Activated CD4-positive, alpha-beta memory T cell treated with anti-CD3 and anti-CD28 coated beads for 36 hours (primary cell): Measurements from ENCODE around the gene ENO2. TPM values are rescaled to one million over a fixed set of nuclear protein-coding genes. Genes with fewer than 3 reads are reported as not detected.
A peak's percentile ranks its signal among the peaks of the same experiment; 100 is the strongest.
"Not testable (repeated sequence)": the region's sequence is repeated elsewhere in the genome, so short reads cannot be mapped to it uniquely, and the experiment has no call there.

Experiments used
- CTCF ChIA-PET: fragments of 350-600 bp; sonication (Branson Sonifier 250); formaldehyde crosslinking; loops from one replicate; lab custom pipeline; 2021; ENCODE audit warnings: antibody characterized with exemption, inconsistent platforms; lab: Charles Lee
- POLR2A ChIA-PET: fragments of 350-600 bp; sonication (Branson Sonifier 250); formaldehyde crosslinking; loops from one replicate; lab custom pipeline; 2021; ENCODE audit warnings: antibody characterized with exemption; lab: Charles Lee
- DNase-seq: peaks from one replicate; pipeline ENCODE4 v3.0.0-alpha.2; 2020
- H3K27ac Mint-ChIP-seq: one replicate; pipeline ENCODE4 v1.8.0; 2021; ENCODE audit warnings: mixed read lengths
- H3K27me3 Mint-ChIP-seq: one replicate; pipeline ENCODE4 v1.8.0; 2021; ENCODE audit warnings: mixed read lengths
- H3K36me3 Mint-ChIP-seq: one replicate; pipeline ENCODE4 v1.8.0; 2021; ENCODE audit warnings: mixed read lengths
- H3K4me1 Mint-ChIP-seq: one replicate; pipeline ENCODE4 v1.8.0; 2021; ENCODE audit warnings: low read depth, mixed read lengths
- H3K4me3 Mint-ChIP-seq: one replicate; pipeline ENCODE4 v1.8.0; 2021; ENCODE audit warnings: mild to moderate bottlenecking, mixed read lengths
- H3K9me3 Mint-ChIP-seq: one replicate; pipeline ENCODE4 v1.8.0; 2021; ENCODE audit warnings: mixed read lengths
- intact Hi-C: fragments of 100-400 bp; cut with micrococcal nuclease; formaldehyde crosslinking; loops from one replicate; pipeline ENCODE4 v1.15.1; 2023
- total RNA-seq, 2 experiments: library from RNA; stranded (reverse); gene quantifications; one replicate each; pipeline ENCODE4 v1.2.3, GENCODE V29; 2021

Gene ENO2
- total RNA-seq, 2 experiments from 2014 or later = 185 to 193 TPM

GRCh38 chr12:6899837-6900519 is 14.4 kb upstream of the ENO2 start:
- DNase-seq = peak; percentile 47
- intact Hi-C loops = no loop called here
- H3K27ac Mint-ChIP-seq = no peak overlapping the region

GRCh38 chr12:6902448-6902847 is 11.9 kb upstream of the ENO2 start:
- Mint-ChIP-seq H3K27ac (no peak overlapping the region), H3K4me1 (peaks cover 7% of the 10 kb centered on the region), H3K9me3 (no peaks in the 10 kb centered on the region), H3K36me3 (no peaks in the 10 kb centered on the region), H3K27me3 (no peaks in the 10 kb centered on the region), H3K4me3 (no peak overlapping the region)
- ChIA-PET POLR2A (interaction anchor here (1.0 kb wide), 1 partner anchor 34 kb away, joined by 3 read pairs; no protein-coding TSS in a partner anchor), CTCF (interaction anchor here (1.2 to 3.3 kb wide), 2 partner anchors 11 to 21 kb away, joined by 3 to 24 read pairs; no protein-coding TSS in a partner anchor)
- intact Hi-C loops = no loop called here
- DNase-seq = no peak

More at GRCh38 chr12:6899837-6900519, 14.4 kb upstream of the ENO2 start:
- H3K4me1 Mint-ChIP-seq = peaks cover 7% of the 10 kb centered on the region
- H3K36me3 Mint-ChIP-seq = no peaks in the 10 kb centered on the region
- no peak overlapping the region for H3K4me3 Mint-ChIP-seq
- no peaks in the 10 kb centered on the region for H3K27me3 Mint-ChIP-seq
- H3K9me3 Mint-ChIP-seq = no peaks in the 10 kb centered on the region
- ChIA-PET POLR2A (interaction anchor here (0.7 kb wide), 1 partner anchor 27 kb away, joined by 3 read pairs; the partner anchor contains the start of gene SPSB2), CTCF (interaction anchor here (0.6 to 1.5 kb wide), 4 partner anchors 9 to 119 kb away, joined by 4 to 7 read pairs (median 5); no protein-coding TSS in a partner anchor)

GRCh38 chr12:6903722-6904121 is 10.7 kb upstream of the ENO2 start:
- intact Hi-C loops = loop anchor here (1.0 to 2.0 kb wide), 4 partner anchors 12 to 51 kb away; partner anchors contain the start of genes SPSB2 and USP5
- H3K4me3 Mint-ChIP-seq = no peak overlapping the region
- H3K4me1 Mint-ChIP-seq = peaks cover 7% of the 10 kb centered on the region
- POLR2A ChIA-PET = interaction anchor here (0.7 to 2.1 kb wide), 3 partner anchors 10 to 36 kb away, joined by 3 to 11 read pairs (median 5); partner anchors contain the start of gene ENO2
- no peaks in the 10 kb centered on the region for H3K27me3 Mint-ChIP-seq
- no peak for DNase-seq
- no peaks in the 10 kb centered on the region for H3K9me3 Mint-ChIP-seq
- no peaks in the 10 kb centered on the region for H3K36me3 Mint-ChIP-seq
- CTCF ChIA-PET = interaction anchor here (3.3 kb wide), 1 partner anchor 12 kb away, joined by 24 read pairs; no protein-coding TSS in a partner anchor
- no peak overlapping the region for H3K27ac Mint-ChIP-seq

GRCh38 chr12:6904280-6905276 is 9.8 kb upstream of the ENO2 start, which contains the start of gene LRRC23:
Gene LRRC23, plus strand, starts transcription at chr12:6904822. Its CDS starts 812 bp downstream, at chr12:6905634.
- intact Hi-C loops = loop anchor here (1.0 to 2.0 kb wide), 4 partner anchors 13 to 52 kb away; partner anchors contain the start of genes SPSB2 and USP5
- H3K9me3 Mint-ChIP-seq = no peaks in the 10 kb centered on the region

GRCh38 chr12:6905414-6906040 is 8.9 kb upstream of the ENO2 start:
- H3K4me3 Mint-ChIP-seq = no peak overlapping the region
- H3K36me3 Mint-ChIP-seq = no peaks in the 10 kb centered on the region
- H3K27me3 Mint-ChIP-seq = no peaks in the 10 kb centered on the region
- no peaks in the 10 kb centered on the region for H3K9me3 Mint-ChIP-seq
- ChIA-PET CTCF (interaction anchor here (0.6 to 5.2 kb wide), 8 partner anchors 14 to 182 kb away, joined by 3 to 31 read pairs (median 3); partner anchors contain the start of genes C12orf57, COPS7A, MLF2 and RNU7-1), POLR2A (interaction anchor here (0.6 to 2.1 kb wide), 4 partner anchors 8 to 1031 kb away, joined by 3 to 11 read pairs (median 4); partner anchors contain the start of gene ENO2)
- H3K4me1 Mint-ChIP-seq = no peaks in the 10 kb centered on the region
- H3K27ac Mint-ChIP-seq = no peak overlapping the region
- intact Hi-C loops = loop anchor here (2.0 kb wide), 1 partner anchor 31 kb away; no protein-coding TSS in a partner anchor
- no peak for DNase-seq

More at GRCh38 chr12:6904280-6905276, 9.8 kb upstream of the ENO2 start, which contains the start of gene LRRC23:
- Mint-ChIP-seq H3K27me3 (no peaks in the 10 kb centered on the region), H3K4me1 (peaks cover 5% of the 10 kb centered on the region), H3K27ac (no peak within 1 kb of the TSS), H3K4me3 (no peak within 1 kb of the TSS), H3K36me3 (no peaks in the 10 kb centered on the region)
- ChIA-PET CTCF (interaction anchor here (1.1 to 5.2 kb wide), 5 partner anchors 13 to 152 kb away, joined by 3 to 31 read pairs (median 23); partner anchors contain the start of genes MLF2 and SPSB2), POLR2A (interaction anchor here (0.7 to 2.1 kb wide), 5 partner anchors 9 to 35 kb away, joined by 3 to 11 read pairs (median 5); partner anchors contain the start of genes ENO2 and SPSB2)
- DNase-seq = peak; percentile 99

GRCh38 chr12:6908141-6908540 is 6.2 kb upstream of the ENO2 start:
- DNase-seq, H3K27me3 Mint-ChIP-seq, H3K9me3 Mint-ChIP-seq, H3K36me3 Mint-ChIP-seq, H3K27ac Mint-ChIP-seq, intact Hi-C loops, H3K4me3 Mint-ChIP-seq, H3K4me1 Mint-ChIP-seq: not testable (repeated sequence)
- POLR2A ChIA-PET = interaction anchor here (0.7 to 3.0 kb wide), 4 partner anchors 30 to 36 kb away, joined by 3 to 13 read pairs (median 6); partner anchors contain the start of genes C12orf57, RNU7-1 and SPSB2
- CTCF ChIA-PET = interaction anchor here (4.0 to 5.2 kb wide), 3 partner anchors 17 to 35 kb away, joined by 13 to 31 read pairs (median 23); partner anchors contain the start of gene SPSB2

- intact Hi-C loops = no loop called here
- no peak for DNase-seq
- Mint-ChIP-seq H3K4me3 (no peak overlapping the region), H3K36me3 (no peaks in the 10 kb centered on the region), H3K9me3 (no peaks in the 10 kb centered on the region), H3K27ac (no peak overlapping the region), H3K4me1 (peaks cover 11% of the 10 kb centered on the region), H3K27me3 (no peaks in the 10 kb centered on the region)
- CTCF ChIA-PET = interaction anchor here (1.0 to 5.2 kb wide), 3 partner anchors 15 to 37 kb away, joined by 4 to 31 read pairs (median 13); partner anchors contain the start of gene SPSB2
- POLR2A ChIA-PET = interaction anchor here (1.5 to 3.0 kb wide), 3 partner anchors 18 to 37 kb away, joined by 5 to 13 read pairs (median 8); partner anchors contain the start of genes C12orf57, RNU7-1 and SPSB2
Measured at GRCh38 chr12:6909421-6910145, 4.8 kb upstream of the ENO2 start.

- ChIA-PET CTCF (interaction anchor here (0.6 to 4.1 kb wide), 11 partner anchors 9 to 106 kb away, joined by 3 to 22 read pairs (median 3); partner anchors contain the start of genes C12orf57, LPCAT3, RNU7-1 and SPSB2), POLR2A (interaction anchor here (1.2 to 2.3 kb wide), 3 partner anchors 8 to 32 kb away, joined by 3 to 11 read pairs (median 5); partner anchors contain the start of genes C12orf57, LRRC23 and RNU7-1)
- intact Hi-C loops = no loop called here
- no peak overlapping the region for H3K27ac Mint-ChIP-seq
- peaks cover 28% of the 10 kb centered on the region for H3K4me1 Mint-ChIP-seq
- no peak overlapping the region for H3K4me3 Mint-ChIP-seq
- DNase-seq = no peak
- no peaks in the 10 kb centered on the region for H3K9me3 Mint-ChIP-seq
- H3K36me3 Mint-ChIP-seq = peaks cover 15% of the 10 kb centered on the region
- no peaks in the 10 kb centered on the region for H3K27me3 Mint-ChIP-seq
Measured at GRCh38 chr12:6912164-6912935, 2.0 kb upstream of the ENO2 start.
